OCI-LY3 (cell line): ENCODE results near the gene MDK.

ENCODE experiments used
- H2AFZ ChIP-seq: fragments of 200-600, 300-600 bp; shearing (Covaris generic); 2 replicates; pipeline ENCODE4 v1.6.0; 2014; ENCODE audit warnings: antibody characterized with exemption, low read depth, low read length
- H3K27ac ChIP-seq: fragments of 200-600, 300-600 bp; sonication (generic); 2 replicates; pipeline ENCODE4 v1.5.1; 2014; ENCODE audit warnings: mild to moderate bottlenecking, low read length, moderate library complexity, mixed read lengths
- H3K27me3 ChIP-seq: fragments of 200-600, 300-600 bp; sonication (generic); 2 replicates; pipeline ENCODE4 v1.6.1; 2014; ENCODE audit warnings: low read depth, low read length, mixed read lengths
- H3K36me3 ChIP-seq: fragments of 200-600, 300-600 bp; sonication (generic); replicated peaks from 2 replicates; pipeline ENCODE3; 2014; ENCODE audit warnings: low read depth, low read length, mixed read lengths
- H3K4me1 ChIP-seq: fragments of 300-600, 200-600 bp; sonication (generic); 2 replicates; pipeline ENCODE4 v1.6.1; 2014; ENCODE audit warnings: low read length, mixed read lengths
- H3K4me2 ChIP-seq: fragments of 200-600, 300-600 bp; sonication (generic); 2 replicates; pipeline ENCODE4 v1.6.1; 2014; ENCODE audit warnings: low read length, mixed read lengths
- H3K4me3 ChIP-seq: fragments of 300-600, 200-600 bp; sonication (generic); 2 replicates; pipeline ENCODE4 v1.5.1; 2014; ENCODE audit warnings: antibody characterized with exemption, mild to moderate bottlenecking, low read length, moderate library complexity
- H3K79me2 ChIP-seq: fragments of 300-600, 200-600 bp; shearing (Covaris generic); 2 replicates; pipeline ENCODE4 v1.6.1; 2014; ENCODE audit warnings: mild to moderate bottlenecking, low read length, mixed read lengths
- H3K9ac ChIP-seq: fragments of 300-600, 200-600 bp; shearing (Covaris generic); 2 replicates; pipeline ENCODE4 v1.6.0; 2014; ENCODE audit warnings: mild to moderate bottlenecking, low read length, moderate library complexity
- H3K9me3 ChIP-seq: fragments of 200-600, 300-600 bp; shearing (Covaris generic); 2 replicates; pipeline ENCODE4 v1.6.1; 2014; ENCODE audit warnings: low read length, mixed read lengths; ENCODE audit not compliant: insufficient read depth
- H4K20me1 ChIP-seq: fragments of 200-600, 300-600 bp; sonication (generic); 2 replicates; pipeline ENCODE4 v1.6.1; 2016; ENCODE audit warnings: low read length, mixed read lengths; ENCODE audit not compliant: insufficient read depth
- CTCF ChIP-seq: fragments of 200-600, 300-600 bp; sonication (generic); IDR thresholded peaks from 2 replicates; pipeline ENCODE4 v1.5.1; 2014; ENCODE audit warnings: antibody characterized with exemption, low read length, low read depth
- EZH2phosphoT487 ChIP-seq: fragments of 200-600 bp; shearing (Covaris generic); IDR thresholded peaks from 2 replicates; pipeline ENCODE4 v1.6.1; 2018; ENCODE audit warnings: antibody characterized with exemption, mixed run types, low read depth

Gene MDK

DNA sequence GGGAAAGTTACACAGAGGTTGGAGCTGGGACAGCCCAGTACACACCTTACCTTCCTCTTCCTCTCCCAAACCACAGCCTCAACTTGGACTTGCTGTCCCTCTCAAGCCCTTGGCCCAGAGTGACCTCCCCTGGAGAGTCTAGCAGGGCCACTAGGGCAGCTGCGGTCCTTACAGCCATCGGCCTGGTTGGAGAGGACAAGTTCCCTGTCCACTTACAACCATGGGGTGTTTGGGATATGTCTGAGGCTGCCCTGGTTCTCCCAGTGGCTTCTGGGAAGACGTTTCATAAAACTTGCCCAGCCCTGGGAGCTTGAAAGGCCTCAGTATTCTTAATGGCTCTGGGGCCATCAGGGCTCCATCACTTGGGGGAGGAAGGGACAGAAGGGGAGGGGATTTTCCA lies 47.3 kb upstream of the MDK start:
- Histone ChIP-seq H3K27me3 (peaks cover 14% of the 10 kb centered on the region), H3K4me1 (peaks cover 10% of the 10 kb centered on the region), H3K4me3 (no peak overlapping the region), H3K27ac (no peak overlapping the region), H3K4me2 (no peak overlapping the region), H3K36me3 (no peaks in the 10 kb centered on the region), H3K9ac (no peak overlapping the region), H4K20me1 (no peaks in the 10 kb centered on the region), H3K9me3 (no peaks in the 10 kb centered on the region), H2AFZ (no peak overlapping the region), H3K79me2 (no peaks in the 10 kb centered on the region)
- TF ChIP-seq CTCF: no peak
- no peak for TF ChIP-seq EZH2phosphoT487

DNA sequence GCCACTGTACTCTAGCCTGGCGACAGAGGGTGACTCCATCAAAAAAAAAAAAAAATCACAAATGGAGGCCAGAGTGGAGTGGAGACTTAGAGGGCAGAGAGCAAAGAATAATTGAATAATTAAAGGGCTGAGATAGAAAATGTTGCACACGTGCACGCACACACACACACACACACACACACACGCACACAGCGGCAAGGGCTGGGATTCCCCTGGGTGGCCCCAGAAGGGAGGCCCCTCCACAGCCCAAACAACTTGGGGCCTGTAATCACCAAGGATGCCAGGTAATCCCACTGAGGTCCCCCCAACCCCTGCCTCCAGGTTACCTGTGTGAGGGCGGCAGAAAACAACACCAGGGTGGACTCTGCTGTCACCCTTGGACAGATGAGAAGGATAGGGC lies 46.2 kb upstream of the MDK start:
- Histone ChIP-seq H3K27ac (no peak overlapping the region), H3K79me2 (no peaks in the 10 kb centered on the region), H3K4me2 (no peak overlapping the region), H3K36me3 (no peaks in the 10 kb centered on the region), H2AFZ (peak overlapping the region; percentile 12; the same call in 1 of the 2 replicates), H3K9ac (no peak overlapping the region; the same call in 1 of the 2 replicates), H3K4me3 (no peak overlapping the region), H3K27me3 (peaks cover 4% of the 10 kb centered on the region), H3K4me1 (peaks cover 10% of the 10 kb centered on the region), H3K9me3 (no peaks in the 10 kb centered on the region), H4K20me1 (no peaks in the 10 kb centered on the region)
- TF ChIP-seq CTCF (no peak), EZH2phosphoT487 (no peak)

- H3K36me3 ChIP-seq: no peaks in the 10 kb centered on the region
- H3K4me1 ChIP-seq: peaks cover 10% of the 10 kb centered on the region
- H4K20me1 ChIP-seq: no peaks in the 10 kb centered on the region
- no peak for TF ChIP-seq CTCF
- TF ChIP-seq EZH2phosphoT487: no peak
- no peaks in the 10 kb centered on the region; the same call in 1 of the 2 replicates for H3K27me3 ChIP-seq
- no peak overlapping the region for H3K27ac ChIP-seq
- H3K9ac ChIP-seq: no peak overlapping the region; the same call in 1 of the 2 replicates
- H3K9me3 ChIP-seq: no peaks in the 10 kb centered on the region
- peak overlapping the region; percentile 12; the same call in 1 of the 2 replicates for H2AFZ ChIP-seq
- H3K4me3 ChIP-seq: no peak overlapping the region
- no peak overlapping the region for H3K4me2 ChIP-seq
- H3K79me2 ChIP-seq: no peaks in the 10 kb centered on the region
Measured at GRCh38 chr11:46335890-46336562, 45.4 kb upstream of the MDK start.

GRCh38 chr11:46336563-46337180 lies 44.8 kb upstream of the MDK start:
- H2AFZ ChIP-seq: no peak overlapping the region
- H3K36me3 ChIP-seq: no peaks in the 10 kb centered on the region
- peaks cover 3% of the 10 kb centered on the region; the same call in 1 of the 2 replicates for H3K27me3 ChIP-seq
- no peaks in the 10 kb centered on the region for H3K79me2 ChIP-seq
- H3K9me3 ChIP-seq: no peaks in the 10 kb centered on the region
- TF ChIP-seq CTCF: no peak
- no peak for TF ChIP-seq EZH2phosphoT487
- H3K9ac ChIP-seq: no peak overlapping the region
- no peak overlapping the region for H3K27ac ChIP-seq
- no peak overlapping the region for H3K4me2 ChIP-seq
- peaks cover 10% of the 10 kb centered on the region for H3K4me1 ChIP-seq
- H4K20me1 ChIP-seq: no peaks in the 10 kb centered on the region
- H3K4me3 ChIP-seq: no peak overlapping the region
